Measurements from ENCODE around the gene OR51B5.
"Not testable (repeated sequence)": the region's sequence is repeated elsewhere in the genome, so short reads cannot be mapped to it uniquely, and the experiment has no call there.

OR51B5 gene

GRCh38 chr11:5336331-5336730 lies 7.0 kb downstream of the OR51B5 start:
- DNase-seq (ENCODE audit: low read depth in 1 of 2, low spot score in 1 of 2), result no peak

GRCh38 chr11:5335170-5335569 lies 8.2 kb downstream of the OR51B5 start:
- DNase-seq (ENCODE audit: low read depth in 1 of 2, low spot score in 1 of 2), result no peak

- no peak for DNase-seq (ENCODE audit: low read depth in 1 of 2, low spot score in 1 of 2)
Measured at GRCh38 chr11:5324197-5324596, 19.1 kb downstream of the OR51B5 start, which contains the start of gene OR51B2. Gene OR51B2 (minus strand): TSS chr11:5324297. CDS start chr11:5324297, 0 bp downstream.

- DNase-seq (ENCODE audit: low read depth in 1 of 2, low spot score in 1 of 2), result no peak
Measured at GRCh38 chr11:5317292-5317691, 26.0 kb downstream of the OR51B5 start.

- DNase-seq (ENCODE audit: low read depth in 1 of 2, low spot score in 1 of 2), result not testable (repeated sequence)
Measured at GRCh38 chr11:5313326-5314023, 29.8 kb downstream of the OR51B5 start.

GRCh38 chr11:5310423-5310822 lies 32.9 kb downstream of the OR51B5 start:
- no peak for DNase-seq (ENCODE audit: low read depth in 1 of 2, low spot score in 1 of 2)

GRCh38 chr11:5307256-5308019 lies 35.9 kb downstream of the OR51B5 start:
- no peak for DNase-seq (ENCODE audit: low read depth in 1 of 2, low spot score in 1 of 2)

- no peak for DNase-seq (ENCODE audit: low read depth in 1 of 2, low spot score in 1 of 2)
Measured at GRCh38 chr11:5304046-5304445, 39.3 kb downstream of the OR51B5 start.

- no peak for DNase-seq (ENCODE audit: low read depth in 1 of 2, low spot score in 1 of 2)
Measured at GRCh38 chr11:5303626-5304025, 39.7 kb downstream of the OR51B5 start.

GRCh38 chr11:5301846-5302245 lies 41.5 kb downstream of the OR51B5 start, which contains the start of gene OR51B4:
Gene OR51B4 (minus strand): TSS chr11:5301946. CDS start chr11:5301946, 0 bp downstream.
- DNase-seq (ENCODE audit: low read depth in 1 of 2, low spot score in 1 of 2), result no peak

GRCh38 chr11:5300251-5300650 lies 43.1 kb downstream of the OR51B5 start:
- DNase-seq (ENCODE audit: low read depth in 1 of 2, low spot score in 1 of 2), result no peak

- no peak for DNase-seq (ENCODE audit: low read depth in 1 of 2, low spot score in 1 of 2)
Measured at GRCh38 chr11:5298451-5298850, 44.9 kb downstream of the OR51B5 start.

GRCh38 chr11:5297721-5298323 lies 45.5 kb downstream of the OR51B5 start:
- DNase-seq (ENCODE audit: low read depth in 1 of 2, low spot score in 1 of 2), result no peak

GRCh38 chr11:5294342-5294995 lies 48.9 kb downstream of the OR51B5 start:
- DNase-seq (ENCODE audit: low read depth in 1 of 2, low spot score in 1 of 2), result not testable (repeated sequence)

GRCh38 chr11:5293028-5293427 lies 50.3 kb downstream of the OR51B5 start:
- DNase-seq (ENCODE audit: low read depth in 1 of 2, low spot score in 1 of 2), result no peak
